Stimulated activated CD8-positive, alpha-beta memory T cell treated with anti-CD3 and anti-CD28 coated beads, Interleukin-12 subunit alpha, Interleukin-12 subunit beta, amount 100 ng/mL, for 4 hours (primary cell): ENCODE data around the gene CNGA3.

ENCODE experiments used
- DNase-seq: peaks from one replicate; pipeline ENCODE4 v3.0.0-alpha.2; 2020; ENCODE audit warnings: low read depth

The CNGA3 gene

DNA sequence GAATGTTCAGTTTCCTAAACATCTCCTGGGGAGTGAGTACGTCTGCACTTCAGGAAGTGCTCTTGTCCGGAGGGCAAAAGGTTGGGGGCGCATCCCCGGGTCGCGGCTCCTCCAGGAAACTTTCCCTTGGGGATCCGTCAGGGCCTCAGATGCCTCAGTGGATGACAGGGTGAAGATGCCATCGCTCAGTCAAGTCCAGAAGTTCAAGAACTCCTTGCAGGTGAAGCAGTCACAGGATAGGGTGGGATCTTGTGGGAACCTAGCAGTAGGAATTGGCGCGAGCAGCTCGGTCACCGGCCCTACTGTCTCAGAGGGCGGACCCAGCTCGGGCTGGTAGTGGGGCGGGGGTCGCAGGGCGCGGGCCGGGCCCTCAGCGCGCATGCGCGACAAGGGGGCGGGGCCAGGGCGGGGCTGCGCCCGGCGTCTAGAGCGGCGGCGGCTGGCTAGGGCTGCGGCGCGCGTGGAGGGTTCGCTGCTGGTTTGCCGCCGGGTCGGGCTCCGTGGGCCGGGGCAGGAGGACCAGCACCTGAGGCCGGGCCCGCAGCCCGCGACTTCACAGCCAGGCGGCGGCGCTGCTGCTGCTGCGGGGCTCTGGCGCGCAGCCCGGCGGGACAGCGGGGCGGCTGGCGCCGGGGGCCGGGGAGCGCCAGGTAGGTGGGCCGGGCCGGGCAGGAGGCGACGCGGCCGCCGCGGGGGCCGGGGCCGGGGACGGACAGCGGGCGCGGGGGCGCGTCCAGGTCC lies 98.3 kb downstream of the CNGA3 start, which contains the start of gene INPP4A:
Gene INPP4A (plus strand): TSS at position 423 of the 741 bp plus-strand sequence. CDS start 75,191 bp downstream, outside the sequence.
- peak; percentile 69 for DNase-seq

DNA sequence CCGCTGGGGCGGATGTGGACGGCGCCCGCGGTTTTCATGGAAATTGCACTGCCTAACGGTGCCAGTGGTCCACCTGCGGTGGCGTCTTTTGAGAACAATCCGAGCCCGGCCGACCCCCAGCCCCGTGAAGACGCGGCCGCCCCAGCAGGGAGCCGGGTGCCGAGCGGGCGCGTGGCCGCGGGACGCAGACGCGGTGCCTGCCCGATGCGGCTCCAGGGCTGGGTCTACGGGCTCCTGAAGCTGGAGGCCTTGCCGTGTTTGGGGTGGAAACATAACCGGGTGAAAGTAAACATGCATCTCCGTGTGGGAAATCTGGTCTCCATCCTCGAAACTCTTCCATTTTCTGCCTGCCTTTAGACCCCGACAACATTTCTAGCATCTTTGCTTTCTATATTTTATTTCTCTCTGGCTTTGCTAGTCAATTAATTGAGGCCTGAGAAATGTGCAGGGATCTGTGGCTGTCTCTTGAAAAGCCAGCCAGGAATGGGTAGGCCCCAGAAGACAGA lies 99.0 kb downstream of the CNGA3 start:
- no peak for DNase-seq

DNA sequence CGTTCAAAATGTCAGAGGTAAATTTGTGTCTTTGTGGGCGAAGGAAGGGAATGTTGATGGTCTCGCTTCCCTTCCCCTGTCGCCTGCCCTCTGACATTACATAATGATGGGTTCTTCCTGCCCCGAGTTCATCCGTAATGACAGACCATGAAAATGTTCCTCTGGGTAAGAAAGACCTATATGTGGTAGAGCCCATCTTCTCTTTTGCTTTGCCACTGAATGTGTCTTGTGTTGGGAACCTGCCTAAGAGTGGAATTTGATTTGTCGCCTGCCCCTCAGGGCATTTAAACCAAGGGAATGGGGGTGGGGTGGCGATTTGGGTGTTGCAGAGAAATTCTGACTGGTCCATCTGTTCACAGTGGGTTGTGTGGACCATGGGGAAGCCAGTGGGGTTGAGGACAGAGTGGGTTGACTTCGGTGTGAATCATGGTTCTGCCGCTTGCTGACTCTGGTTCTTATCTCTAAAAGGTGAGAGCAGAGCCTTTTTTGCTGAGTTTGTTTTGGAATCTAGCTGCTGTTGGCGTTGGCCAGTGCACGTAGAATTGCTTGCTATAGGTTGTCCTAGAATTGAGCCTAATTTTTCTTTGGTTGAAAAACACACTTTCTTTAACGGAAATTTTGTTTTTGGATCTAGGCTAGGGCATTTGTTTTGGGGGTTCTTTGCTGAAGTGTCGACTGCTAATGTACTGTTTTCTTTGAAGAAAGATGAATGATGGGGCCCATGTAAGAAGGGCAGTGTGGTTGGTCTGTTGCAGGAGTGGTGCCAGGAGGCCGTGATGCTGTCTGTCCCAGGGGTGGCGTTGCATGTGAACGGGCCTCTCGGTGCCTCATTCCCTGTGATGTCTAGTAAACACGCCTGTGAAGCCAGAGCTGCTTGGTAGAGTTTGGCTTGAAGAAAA lies 99.7 kb downstream of the CNGA3 start:
- DNase-seq, result no peak

DNA sequence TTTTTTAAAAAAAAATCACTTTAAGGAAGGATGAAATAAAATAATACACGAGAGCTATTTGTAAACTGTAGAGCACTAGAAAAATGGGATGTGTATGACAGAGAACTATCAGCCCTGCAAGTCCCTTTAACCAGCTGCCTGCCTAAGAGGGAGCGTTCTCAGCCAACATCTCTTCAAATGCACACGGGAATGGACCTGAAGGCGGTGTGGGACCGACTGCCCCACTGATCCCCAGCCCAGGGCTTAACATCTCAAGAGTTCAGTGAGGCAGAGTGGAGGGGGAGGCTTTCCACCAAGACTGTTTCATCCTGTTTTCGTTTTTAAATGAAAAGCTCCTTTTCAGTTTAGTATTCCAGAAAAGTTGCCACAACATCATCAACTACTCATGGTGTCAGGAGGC lies 100.6 kb downstream of the CNGA3 start:
- DNase-seq, result no peak
